Kasumi-1 (cell line): ENCODE results near the gene SNAI1.

ENCODE experiments used
- DNase-seq, 2 experiments: peaks; one replicate each; lab custom pipeline; 2025; lab: John Stamatoyannopoulos, UW

SNAI1 gene

DNA sequence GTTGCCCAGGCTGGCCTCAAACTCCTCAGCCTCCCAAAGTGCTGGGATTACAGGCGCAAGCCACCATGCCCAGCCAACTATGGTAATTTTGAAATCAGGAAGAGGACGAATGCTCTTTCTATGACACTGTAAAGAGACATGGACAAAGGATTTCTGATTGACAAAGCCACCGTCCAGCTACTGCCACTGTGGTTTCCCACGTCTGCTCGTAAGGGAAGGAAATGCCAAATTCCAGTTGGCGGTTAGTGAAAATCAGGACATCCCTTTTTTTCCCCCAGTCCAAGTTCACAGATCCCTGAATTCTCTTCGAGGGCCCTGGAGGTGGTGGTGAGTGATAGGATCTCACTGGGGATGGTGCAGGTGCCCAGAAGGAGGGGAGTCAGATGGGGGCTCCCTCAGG lies 31.2 kb downstream of the SNAI1 start:
- DNase-seq: no peak

DNA sequence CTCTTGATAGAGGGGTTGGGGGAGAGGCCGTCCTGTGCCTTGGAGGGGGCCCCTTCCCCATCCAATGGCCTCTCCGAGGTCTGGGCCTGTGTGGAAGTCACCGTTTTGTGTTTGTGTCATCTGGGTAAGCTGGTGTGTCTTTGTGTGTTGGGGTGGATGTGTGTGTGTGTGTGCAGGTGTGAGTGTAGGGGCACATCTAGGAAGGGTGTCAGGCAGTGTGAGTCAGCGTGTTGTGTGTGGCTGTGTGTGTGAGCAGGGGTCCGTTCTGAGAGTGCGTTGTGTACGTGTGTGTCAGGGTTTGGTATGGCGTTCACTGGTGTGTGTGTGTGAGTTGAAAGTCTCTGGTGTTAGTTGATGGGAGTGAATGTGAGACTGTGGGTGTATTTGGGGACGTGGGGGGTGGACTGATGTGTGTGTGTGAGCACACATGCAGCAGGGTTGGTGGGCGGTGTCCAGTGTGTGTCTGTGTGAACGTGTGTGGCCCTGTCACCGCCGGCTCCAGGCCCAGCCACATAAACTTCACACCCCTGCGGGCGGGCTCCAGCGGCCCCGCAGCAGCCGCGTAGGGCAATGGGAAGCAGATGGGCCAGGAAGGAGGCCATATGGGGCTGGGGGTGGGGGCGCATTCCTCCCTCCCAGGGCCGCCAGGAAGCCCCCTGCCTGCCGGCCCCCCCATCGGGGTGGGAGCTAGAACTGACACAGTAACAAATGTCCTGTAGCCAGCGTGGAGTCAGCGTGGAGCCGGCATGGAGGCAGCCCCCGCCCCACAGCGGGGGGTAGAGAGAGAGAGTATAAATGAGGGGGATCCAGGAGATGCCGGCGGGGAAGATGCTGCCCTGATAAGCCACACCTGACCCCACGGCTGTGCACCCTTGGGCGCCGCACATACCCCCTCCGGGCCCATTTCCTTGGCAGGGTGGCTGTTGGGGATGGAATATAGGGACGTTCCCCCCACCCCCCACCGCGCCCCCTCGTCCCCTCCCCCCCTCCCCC lies 32.1 kb downstream of the SNAI1 start:
- DNase-seq: no peak

DNA sequence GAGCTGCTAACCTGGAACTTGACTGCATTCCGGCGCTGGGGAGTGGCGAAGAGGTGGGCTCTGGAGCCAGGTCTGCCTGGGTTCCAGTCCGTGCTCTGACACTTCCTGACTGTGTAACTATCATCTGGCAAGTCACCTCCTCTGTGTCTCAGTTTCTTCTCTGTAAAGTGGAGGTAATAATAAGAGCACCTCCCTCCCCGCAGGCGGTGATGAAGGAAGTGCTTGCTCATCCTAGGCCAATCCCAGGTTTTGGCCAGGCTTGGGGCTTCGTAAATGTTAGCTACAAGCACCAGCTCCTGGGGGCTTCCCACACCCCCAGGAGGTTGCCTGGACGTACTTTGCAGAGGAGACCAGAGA lies 32.8 kb downstream of the SNAI1 start:
- no peak for DNase-seq

DNA sequence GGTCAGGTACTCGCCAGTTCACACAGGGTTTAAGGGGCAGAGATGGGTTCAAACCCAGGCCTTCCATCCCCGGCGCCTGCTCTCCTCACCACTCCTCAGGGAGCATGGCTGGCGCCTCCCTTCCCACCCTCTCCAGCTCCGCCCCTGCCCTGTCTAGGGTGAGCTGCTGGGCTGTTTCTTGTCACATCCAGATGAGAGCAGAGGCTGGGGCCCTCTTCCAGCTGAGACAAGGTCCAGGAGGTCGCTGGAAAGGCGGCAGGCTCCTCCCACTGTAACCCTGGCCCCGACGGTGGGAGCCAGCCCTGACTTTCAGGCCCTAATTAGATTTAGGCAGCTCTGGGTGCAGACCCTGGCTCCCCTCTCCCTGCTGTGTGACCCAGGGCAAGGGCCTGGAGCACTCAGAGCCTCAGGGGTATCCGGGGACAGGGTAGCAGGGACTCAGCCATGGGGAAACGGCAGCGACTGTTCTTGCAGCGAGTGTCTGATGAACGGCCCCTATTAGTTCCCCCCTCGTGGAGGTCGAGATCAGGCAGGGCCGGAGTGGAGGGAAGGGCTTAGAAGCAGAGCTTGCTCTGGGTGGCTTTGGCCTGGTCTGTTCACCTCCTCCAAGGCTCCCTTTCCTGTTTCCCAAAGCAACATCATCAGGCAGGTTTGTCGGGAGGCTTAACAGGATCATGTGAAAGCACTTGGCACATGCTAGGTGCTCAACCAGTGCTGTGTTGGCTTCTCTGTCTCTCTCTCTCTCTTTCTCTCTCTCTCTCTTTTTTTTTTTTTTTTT lies 33.4 kb downstream of the SNAI1 start:
- DNase-seq: no peak

DNA sequence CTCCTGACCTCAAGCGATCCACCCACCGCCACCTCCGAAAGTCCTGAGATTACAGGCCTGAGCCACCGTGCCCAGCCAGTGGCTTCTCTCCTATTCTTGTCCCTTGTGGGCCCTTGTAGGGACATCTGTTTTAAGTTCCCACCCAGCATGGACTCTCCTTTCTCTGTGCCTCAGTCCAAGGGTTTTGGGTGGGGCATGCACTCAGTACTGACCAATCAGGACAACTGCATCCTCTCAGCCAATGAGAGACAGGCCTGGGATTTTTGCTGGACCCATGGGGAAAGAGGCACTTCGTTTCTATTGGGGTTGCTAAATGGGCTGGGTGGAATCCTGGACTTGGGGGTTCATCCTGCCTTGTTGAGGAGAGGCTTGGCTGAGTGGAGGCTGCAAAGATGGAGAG lies 34.4 kb downstream of the SNAI1 start:
- no peak for DNase-seq

DNA sequence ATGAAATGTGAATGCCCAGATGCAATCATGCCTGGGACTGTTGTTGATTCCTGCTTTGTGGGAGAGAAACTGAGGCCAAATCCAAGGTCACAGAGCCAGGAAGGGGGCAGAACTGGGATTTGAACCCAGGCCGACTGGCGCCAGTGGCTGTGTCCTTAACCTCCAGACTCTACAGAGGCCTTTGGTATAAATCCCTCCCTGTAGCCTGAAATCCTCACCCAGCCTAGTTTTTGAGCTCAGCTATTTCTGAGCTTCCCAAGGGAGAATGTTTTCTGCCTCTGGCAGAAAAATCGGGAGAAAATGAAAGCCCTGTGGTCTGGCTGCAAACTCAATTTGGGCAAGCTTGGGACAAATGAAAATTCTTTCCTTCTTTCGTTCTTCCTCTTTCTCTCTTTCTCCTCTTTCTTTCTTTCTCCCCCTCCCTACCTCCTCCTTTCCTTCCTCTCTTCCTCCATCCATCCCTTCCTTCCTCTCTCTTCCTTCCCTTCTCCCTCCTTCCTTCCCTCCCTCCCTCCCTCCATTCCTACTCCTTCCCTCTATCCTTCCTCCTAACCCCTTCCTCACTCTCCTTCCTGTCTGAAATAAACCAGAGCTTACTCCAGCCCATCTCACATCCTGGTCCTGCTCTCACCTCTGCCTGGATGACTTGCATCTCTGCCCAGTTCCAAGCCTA lies 34.9 kb downstream of the SNAI1 start:
- DNase-seq: no peak

DNA sequence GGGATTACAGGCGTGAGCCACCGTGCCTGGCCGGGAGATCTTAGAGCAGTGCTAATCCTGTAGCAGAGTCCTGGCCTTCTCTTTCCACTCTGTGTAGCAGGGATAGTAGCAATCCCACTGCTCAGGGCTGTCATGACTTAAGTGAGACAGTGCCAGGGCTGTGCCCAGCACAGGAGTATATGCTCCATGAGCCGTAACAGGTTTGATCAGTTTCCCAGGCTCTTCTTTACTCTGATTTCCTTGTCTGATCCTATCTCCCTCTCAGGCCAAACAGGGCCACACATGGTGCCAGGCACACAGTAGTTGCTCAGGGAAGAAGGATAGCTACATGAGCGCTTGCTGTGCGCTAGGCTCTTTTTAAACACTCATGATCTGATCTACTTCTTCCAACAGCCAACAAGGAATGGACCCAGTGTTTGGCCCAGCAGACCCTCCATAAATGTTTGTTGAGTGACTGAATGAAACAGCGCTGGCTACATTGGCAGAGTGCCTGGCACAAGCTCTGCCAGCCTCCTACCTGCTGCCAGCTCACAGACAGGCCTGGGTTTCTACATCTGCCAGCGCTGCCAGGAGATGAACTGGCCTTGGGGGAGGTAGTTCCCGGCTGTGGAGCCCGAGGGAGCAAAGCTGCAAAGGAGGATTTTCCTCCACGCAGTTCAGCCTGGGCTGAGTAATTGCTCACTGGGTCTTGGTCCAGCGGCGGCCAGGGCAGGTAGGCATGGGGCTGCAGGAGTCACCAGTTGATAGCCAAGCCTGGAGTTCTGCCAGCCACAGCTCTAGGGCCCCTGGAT lies 36.9 kb downstream of the SNAI1 start:
- DNase-seq: no peak

DNA sequence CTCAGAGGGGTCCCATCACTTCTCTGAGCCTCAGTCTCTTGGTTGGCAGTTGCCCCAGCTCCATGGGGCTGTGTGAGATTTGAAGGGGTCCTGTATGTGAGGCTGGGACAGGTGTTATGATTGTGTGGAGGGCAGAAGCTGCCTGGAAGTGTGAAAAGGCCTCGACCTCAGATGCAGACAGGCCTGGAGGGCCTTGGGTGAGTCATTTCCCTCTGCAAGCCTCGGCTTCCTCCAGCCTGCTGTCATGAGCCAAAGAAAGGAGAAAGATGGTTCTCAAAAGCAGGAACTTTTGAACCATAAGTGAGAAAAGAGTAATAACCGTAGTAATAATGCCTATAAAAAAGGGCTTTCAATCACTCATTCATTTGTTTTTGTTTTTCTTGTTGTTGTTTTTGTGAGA lies 37.5 kb downstream of the SNAI1 start:
- DNase-seq: peak; percentile 54 to 66

DNA sequence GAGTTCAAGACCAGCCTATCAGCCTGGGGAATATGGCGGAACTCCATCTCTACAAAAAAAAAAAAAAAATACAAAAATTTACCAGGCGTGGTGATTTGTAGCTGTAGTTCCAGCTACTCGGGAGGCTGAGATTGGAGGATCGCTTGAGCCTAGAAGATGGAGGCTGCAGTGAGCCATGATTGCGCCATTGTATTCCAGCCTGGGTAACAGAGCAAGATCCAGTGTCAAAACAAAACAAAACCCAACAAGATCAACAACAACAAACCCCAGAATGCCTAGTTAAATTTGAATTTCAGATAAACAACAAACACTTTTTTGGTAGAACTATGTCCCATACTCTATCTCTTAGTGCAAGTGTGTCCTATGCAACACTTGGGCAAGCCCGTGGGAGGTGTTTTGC lies 39.9 kb downstream of the SNAI1 start:
- no peak for DNase-seq

DNA sequence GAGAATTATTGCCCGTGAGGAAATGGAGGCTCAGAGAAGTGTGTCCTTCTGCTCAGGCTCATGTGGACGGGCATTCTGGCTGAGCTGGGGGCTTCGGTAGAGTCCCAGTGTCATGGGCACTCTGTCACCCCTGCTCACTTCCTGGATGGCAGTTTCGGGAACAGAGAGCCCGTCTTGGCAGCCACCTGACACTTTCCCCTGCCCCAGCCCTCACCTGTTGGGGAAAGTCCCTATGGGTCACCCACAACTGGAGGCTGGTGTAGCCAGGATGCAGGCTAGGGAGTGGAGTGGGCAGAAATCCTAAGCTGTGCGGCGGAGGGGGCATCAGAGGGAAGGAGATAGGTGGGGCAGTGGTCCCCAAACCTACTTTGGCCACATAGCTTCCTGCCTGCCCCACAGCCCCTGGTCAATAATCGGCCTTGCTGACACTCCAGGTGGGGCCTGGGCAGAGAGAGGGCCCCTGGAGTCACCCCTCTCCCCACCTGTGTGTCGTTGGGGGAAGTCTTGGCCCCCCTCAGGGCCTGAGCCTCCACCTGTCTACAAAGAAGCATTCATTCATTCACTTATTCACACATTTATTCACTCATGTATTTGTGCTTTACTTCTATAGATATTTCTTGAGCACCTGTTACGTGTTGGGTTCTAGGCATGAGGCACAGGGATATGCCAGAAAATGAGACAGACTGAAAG lies 40.5 kb downstream of the SNAI1 start:
- no peak for DNase-seq

DNA sequence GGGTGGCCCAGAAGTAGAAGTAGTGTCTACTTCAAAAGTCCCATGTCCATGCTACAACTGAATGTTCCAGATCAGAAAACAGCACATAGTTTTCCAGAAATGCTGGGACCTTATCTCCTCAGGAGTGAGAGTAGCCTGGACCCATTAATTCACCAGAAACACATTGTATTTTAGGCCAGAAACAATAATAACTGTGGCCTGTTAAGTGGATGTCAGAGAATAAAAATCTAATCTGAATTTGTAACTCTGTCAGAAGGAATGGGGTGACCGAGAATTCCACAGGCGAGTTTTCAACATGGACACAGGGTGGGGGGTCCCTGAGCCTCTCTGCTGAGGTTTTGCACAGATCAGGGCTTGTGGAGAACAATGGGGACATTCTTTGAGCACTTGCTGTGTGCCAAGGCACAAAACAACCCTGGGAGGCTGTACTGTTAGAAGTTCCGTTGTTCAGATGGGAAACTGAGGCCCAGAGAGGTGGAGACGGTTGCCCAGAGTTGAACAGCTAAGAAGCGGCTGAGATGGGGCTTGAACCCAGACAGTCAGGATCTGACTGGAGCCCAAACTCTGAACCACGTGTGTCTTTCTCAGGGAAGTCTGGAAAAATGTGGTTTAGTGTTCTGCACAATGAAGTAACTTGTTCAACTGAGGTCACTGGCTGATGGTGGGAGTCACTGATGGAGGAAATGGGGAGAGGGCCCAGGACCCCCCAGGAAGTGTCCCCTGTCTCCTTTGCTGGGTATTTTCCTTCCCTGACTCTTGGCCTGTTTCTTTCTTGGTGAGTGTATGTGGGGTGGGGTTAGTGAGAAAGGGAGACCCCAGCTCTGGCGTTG lies 44.2 kb downstream of the SNAI1 start:
- DNase-seq: no peak

DNA sequence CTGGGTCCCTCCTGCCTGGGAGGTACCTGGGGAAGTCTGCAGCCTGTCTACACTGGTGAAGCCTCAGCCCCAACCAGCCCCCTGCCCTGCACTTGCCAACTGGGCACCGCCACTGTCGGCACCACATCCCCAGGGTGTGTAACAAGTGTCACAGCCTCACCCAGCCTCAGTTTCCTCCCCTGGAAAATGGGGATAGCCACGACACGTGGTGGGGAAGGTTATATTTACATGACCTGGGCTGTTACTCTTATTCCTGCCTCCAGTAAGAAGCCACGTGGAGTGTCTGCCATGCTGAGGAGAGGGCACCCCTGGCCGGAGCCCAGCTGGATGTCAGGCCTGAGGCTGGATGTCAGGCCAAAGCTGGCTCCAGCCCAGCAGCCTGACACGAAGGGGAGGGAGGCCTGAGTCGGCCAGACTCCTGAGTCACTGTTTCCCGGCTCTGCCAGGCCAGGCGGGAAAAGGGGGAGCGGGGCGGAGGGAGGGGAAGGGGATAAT lies 44.9 kb downstream of the SNAI1 start:
- no peak for DNase-seq

DNA sequence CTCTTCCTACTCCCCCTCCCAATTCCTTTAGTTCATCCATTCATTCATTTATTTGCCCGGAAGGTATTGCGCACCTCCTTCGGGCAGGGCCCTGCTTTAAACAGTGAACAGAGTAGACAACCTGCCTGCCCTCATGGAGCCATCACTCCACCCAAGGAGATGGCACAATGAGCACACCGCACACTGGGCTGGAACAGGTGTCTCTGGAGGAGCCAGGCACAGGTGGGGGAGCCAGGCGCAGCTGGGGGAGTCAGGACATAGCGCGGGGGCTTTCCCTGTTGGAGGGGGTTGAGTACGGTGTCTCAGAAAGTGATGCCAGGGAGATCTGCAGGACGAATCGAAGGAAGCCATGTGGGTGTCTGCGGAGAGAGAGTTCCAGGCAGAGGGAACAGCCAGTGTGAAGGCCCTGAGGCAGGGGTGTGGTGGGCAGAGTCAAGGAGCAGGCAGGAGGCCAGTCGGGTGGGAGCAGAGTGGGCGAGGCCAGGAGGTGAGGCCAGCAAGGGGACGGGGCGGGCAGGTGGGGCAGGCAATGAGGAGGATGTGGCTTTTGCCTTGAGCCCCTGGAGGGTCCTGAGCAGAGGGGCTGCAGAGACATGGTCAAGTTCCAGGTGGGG lies 46.4 kb downstream of the SNAI1 start:
- no peak for DNase-seq

DNA sequence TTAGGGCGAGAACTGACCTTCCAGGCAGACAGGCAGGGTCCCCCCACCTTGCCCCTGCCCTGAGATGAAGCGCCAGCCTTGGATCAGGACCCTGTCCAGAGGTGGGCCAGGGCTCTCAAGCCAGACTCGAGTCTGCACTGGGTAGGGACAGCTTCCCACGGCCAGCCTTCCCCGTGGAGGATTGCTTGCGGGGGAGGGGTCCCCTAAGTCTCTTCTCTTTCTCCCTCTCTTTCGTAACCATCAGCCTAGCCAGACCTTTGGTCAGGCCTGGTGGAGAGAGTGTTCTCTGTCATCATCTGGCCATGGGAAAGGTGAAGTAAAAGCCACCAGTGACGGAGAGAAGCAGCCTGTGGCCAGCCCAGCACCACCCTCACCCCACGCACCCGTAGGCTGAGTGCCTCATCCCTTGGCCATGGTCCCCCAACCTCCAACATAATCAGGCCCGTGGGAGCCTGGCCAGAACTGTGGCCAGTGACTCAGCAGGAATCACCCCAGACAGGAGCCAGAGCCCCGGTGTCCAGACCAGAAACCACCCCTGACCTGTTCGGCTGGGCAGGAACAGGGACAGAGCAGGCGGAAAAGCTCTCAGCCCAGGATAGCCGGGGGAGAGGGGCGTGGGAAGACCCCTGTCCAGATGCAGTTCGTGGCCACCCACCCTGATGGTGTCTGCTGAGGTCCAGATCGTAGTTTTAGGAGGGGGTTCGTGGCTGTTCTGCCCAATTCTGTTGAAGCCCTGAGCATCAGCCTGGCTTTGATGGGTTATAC lies 47.1 kb downstream of the SNAI1 start:
- DNase-seq: no peak

DNA sequence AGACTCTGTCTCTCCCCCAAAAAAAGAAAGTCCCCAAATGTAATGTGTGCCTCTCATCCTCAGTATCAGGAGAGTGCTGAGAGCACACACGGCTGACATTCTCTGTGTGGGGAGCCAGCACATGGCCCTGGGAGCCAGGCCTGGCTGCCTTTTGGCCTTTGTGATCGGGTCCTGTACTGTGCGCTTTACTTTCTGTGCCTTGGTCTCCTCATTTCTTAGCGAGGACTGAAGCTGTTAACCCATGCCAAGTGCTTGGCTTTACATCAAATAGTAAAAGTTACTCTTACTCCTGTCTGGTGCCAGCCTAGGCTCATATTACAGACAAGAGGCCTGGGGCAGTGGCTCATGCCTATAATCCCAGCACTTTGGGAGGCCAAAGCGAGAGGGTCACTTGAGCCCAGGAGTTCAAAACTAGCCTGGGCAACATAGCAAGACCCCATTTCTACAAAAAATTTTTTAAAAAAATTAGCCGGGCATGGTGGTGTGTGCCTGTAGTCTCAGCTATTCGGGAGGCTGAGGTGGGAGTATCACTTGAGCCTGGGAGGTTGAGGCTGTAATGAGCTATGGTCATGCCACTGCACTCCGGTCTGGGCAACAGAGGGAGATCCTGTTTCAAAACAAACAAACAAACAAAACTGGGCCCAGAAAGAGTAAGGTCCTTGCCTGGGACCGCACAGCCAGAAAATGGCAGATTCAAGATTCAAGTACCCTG lies 50.3 kb downstream of the SNAI1 start:
- DNase-seq: no peak

DNA sequence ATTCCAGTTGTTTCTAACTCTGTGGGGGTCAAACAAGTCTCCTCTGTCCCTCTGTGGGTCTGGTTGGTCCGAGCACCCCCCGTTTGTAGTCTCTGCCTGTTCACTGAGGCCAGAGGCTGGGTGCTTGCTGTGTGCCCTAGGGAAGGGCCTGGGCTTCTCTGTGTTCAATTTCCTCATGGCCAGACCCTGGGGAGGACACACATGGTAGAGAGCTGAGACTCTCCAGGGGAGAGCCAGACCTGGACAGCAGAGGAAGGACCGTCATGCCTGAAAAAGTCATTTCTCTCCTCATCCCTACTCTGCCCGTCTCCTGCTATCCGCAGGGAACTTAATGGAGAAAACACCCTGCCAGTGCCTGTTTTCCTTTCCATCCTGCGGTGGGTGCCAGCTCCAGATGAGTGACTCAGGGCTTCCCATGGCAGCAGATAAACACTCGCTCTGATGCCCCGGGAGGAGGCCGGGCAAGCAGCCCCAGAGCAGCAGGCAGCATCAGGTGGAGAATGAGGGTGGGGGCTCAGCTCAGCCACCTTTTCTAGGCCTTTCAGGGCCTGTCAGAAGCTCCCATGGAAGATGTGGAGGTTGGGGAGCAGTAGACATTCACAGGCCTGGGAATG lies 51.9 kb downstream of the SNAI1 start:
- no peak for DNase-seq

DNA sequence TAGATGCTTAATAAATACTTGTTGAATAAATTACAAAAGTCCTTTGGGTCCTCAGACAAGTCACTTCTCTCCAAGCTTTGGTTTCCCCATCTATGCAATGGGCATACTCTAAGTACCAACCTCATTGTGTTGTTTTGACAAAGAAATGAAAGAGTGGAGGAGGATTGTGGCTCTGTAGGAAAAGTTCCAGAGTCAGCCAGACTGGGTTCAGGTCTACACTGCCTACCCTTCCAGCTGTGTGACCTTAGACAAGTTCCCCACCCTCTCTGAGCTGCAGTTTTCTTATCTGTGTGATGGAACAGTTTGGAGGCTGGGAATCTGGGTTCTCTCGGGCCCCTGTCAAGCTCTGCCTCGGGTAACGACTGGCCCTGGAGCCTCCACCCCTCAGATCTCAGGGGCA lies 53.9 kb downstream of the SNAI1 start:
- no peak for DNase-seq

DNA sequence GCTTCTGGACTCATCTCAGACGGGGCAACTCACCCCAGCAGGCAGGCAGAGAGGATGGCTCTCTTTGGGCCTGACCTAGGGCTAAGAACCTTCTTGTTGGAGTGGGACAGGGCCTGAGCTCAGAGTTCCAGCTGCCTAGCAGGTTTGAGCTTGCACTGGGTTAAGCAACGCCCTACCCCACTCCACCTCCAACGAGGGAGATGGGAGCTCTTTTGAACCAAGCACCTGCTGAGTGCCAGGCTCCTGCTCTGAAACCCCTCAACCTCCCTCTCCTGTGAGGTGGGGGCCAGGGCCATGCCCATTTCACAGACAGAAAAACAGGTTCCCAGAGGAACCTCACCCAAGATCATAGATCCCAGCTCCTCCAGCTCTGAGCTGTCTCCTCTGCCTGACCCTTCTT lies 54.3 kb downstream of the SNAI1 start:
- DNase-seq: no peak
